Left lung (tissue), 14 donors: ENCODE data around the gene SLC6A2. TPM values are rescaled to one million over a fixed set of nuclear protein-coding genes. Genes with fewer than 3 reads are reported as not detected.
"Not testable (repeated sequence)": the region's sequence is repeated elsewhere in the genome, so short reads cannot be mapped to it uniquely, and the experiment has no call there.

ENCODE experiments used
- ATAC-seq: fragments of 200-7000 bp; cut with Tn5 transposase; one replicate; pipeline ENCODE4 v1.9.1; 2020; ENCODE audit warnings: moderate library complexity
- DNase-seq, 4 donors: peaks; one replicate each; pipeline ENCODE4 v3.0.0-alpha.2; 2013 to 2020
- H3K27ac ChIP-seq, 2 donors: fragments of 200-600 bp; sonication (generic) in 1 of 2; one replicate each; pipeline versions ENCODE4 v1.5.0 to v1.8.0; 2020 to 2021
- H3K27me3 ChIP-seq, 2 donors: fragments of 200-600 bp; sonication (generic) in 1 of 2; one replicate each; pipeline versions ENCODE4 v1.5.0 to v1.8.0; 2020 to 2021
- H3K36me3 ChIP-seq, 2 donors: fragments of 200-600 bp; sonication (generic) in 1 of 2; one replicate each; pipeline versions ENCODE4 v1.5.0 to v1.8.0; 2020 to 2021
- H3K4me1 ChIP-seq, 2 donors: fragments of 200-600 bp; one replicate each; pipeline ENCODE4 v1.8.0; 2021
- H3K4me3 ChIP-seq, 2 donors: fragments of 200-600 bp; sonication (generic) in 1 of 2; one replicate each; pipeline versions ENCODE4 v1.5.0 to v1.8.0; 2020 to 2021; ENCODE audit warnings: mild to moderate bottlenecking in 1 of 2
- H3K9me3 ChIP-seq, 2 donors: fragments of 200-600 bp; sonication (generic) in 1 of 2; one replicate each; pipeline versions ENCODE4 v1.5.0 to v1.8.0; 2020 to 2021
- intact Hi-C, 2 donors: fragments of 100-400 bp; cut with DNase I; formaldehyde crosslinking; loops; one replicate each; pipeline versions ENCODE4 v1.11.2 to v1.14.2; 2022
- long read RNA-seq, 12 donors: library from polyadenylated mRNA in 2 of 12; unstranded in 2 of 12; transcript quantifications; one replicate each; pipeline ENCODE4 v2.0.0 and lab custom pipeline, GENCODE V29; 2019 to 2026
- polyA plus RNA-seq, 6 donors: library from polyadenylated mRNA; unstranded; fragments of 120-200 nt; gene quantifications; one replicate each; pipeline ENCODE4 v1.2.1, GENCODE V29; 2013; ENCODE audit not compliant: insufficient read length in 6 of 6
- total RNA-seq, 2 donors: library from RNA; stranded (reverse); fragmentation: NEBNext Ultra II Directional; extraction: Animal tissue kit (Norgen Biotek cat#: 25700); gene quantifications; one replicate each; pipeline ENCODE4 v1.2.1, GENCODE V29; 2021
- TF ChIP-seq, protein P1 (sequence below), 2 donors: fragments of 200-600 bp; sonication (generic) in 1 of 2; IDR thresholded peaks; one replicate each; pipeline versions ENCODE4 v1.5.0 to v1.8.0; 2021; ENCODE audit warnings: antibody characterized with exemption in 2 of 2
- donor health status: DM: no; HTN: yes; CAD: no.
- donor health status: DM: no; HTN: no; CAD: no.

Gene SLC6A2
- total RNA-seq = not detected
- polyA plus RNA-seq = under 1 TPM in 3 of 6 donors, not detected in 3; 0.10 TPM
- long read RNA-seq, donor 1 = 0 reads
- long read RNA-seq, donor 2 = 0 reads
- long read RNA-seq, donor 3 = 0 reads
- long read RNA-seq, donor 4 = 0 reads
- long read RNA-seq, donor 5 = 0 reads
- long read RNA-seq, donor 6 = 0 reads
- long read RNA-seq, donor 7 = 0 reads
- long read RNA-seq, donor 8 = 0 reads
- long read RNA-seq, donor 9 = 0 reads
- long read RNA-seq, donor 10 = 0 reads
- long read RNA-seq, donor 11 = 0 reads
- long read RNA-seq, donor 12 = 0 reads

DNA sequence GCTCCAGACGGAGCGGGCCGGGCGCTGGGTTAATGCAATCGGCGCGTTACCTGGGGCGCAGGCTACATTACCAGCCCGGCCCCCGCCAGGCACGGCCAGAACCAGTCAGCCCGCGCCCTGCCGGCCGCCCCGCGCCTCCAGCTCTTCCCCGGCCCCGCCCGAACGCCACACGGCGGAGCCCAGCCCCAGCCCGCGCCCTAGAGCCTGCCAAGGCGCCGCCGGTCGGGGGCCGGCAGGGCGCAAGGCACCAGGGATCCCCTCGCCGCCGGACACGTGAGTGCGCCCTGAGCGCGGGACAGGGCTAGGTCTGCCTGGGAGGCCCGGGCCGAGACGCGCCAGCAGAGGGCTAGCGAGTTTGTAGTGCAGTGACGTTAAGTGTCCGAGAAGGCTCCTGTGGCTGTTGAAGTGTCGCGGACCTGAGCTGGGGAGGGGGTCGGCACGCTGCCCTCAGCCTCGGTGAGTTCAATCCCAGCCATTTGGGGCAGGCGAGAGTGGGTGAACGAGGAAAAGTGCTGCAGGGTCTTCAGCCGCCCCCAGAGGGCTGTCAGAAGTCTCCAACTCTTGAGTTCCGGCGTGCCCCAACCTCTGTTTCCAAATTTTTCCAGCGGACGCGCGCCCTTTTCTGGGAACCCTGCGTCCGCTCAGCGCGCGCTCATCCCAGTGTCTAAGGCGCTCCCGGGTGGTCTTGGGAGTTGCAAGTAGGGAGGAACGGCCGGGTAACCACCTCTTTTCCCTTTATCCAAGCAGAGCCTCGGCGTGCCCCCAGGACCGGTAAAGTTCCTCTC, at the start of gene SLC6A2:
SLC6A2 (plus strand) TSS at position 92 of the 785 bp plus-strand sequence. CDS start 707 bp downstream, outside the sequence.
- Histone ChIP-seq H3K4me1 (peaks cover 0 to 9% of the 10 kb centered on the region in 2 donors), H3K9me3 (no peaks in the 10 kb centered on the region), H3K27ac (no peak within 1 kb of the TSS), H3K36me3 (no peaks in the 10 kb centered on the region), H3K4me3 (no peak within 1 kb of the TSS), H3K27me3 (peaks cover 38 to 73% of the 10 kb centered on the region in 2 donors)
- TF ChIP-seq, protein P1, sequence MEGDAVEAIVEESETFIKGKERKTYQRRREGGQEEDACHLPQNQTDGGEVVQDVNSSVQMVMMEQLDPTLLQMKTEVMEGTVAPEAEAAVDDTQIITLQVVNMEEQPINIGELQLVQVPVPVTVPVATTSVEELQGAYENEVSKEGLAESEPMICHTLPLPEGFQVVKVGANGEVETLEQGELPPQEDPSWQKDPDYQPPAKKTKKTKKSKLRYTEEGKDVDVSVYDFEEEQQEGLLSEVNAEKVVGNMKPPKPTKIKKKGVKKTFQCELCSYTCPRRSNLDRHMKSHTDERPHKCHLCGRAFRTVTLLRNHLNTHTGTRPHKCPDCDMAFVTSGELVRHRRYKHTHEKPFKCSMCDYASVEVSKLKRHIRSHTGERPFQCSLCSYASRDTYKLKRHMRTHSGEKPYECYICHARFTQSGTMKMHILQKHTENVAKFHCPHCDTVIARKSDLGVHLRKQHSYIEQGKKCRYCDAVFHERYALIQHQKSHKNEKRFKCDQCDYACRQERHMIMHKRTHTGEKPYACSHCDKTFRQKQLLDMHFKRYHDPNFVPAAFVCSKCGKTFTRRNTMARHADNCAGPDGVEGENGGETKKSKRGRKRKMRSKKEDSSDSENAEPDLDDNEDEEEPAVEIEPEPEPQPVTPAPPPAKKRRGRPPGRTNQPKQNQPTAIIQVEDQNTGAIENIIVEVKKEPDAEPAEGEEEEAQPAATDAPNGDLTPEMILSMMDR (IDR thresholded peaks at IDR 0.05) = no peak
- no peak for ATAC-seq
- intact Hi-C loops = no loop called here
- DNase-seq = peak in 3 of 4 donors; percentile 11 to 76 (median 19)

DNA sequence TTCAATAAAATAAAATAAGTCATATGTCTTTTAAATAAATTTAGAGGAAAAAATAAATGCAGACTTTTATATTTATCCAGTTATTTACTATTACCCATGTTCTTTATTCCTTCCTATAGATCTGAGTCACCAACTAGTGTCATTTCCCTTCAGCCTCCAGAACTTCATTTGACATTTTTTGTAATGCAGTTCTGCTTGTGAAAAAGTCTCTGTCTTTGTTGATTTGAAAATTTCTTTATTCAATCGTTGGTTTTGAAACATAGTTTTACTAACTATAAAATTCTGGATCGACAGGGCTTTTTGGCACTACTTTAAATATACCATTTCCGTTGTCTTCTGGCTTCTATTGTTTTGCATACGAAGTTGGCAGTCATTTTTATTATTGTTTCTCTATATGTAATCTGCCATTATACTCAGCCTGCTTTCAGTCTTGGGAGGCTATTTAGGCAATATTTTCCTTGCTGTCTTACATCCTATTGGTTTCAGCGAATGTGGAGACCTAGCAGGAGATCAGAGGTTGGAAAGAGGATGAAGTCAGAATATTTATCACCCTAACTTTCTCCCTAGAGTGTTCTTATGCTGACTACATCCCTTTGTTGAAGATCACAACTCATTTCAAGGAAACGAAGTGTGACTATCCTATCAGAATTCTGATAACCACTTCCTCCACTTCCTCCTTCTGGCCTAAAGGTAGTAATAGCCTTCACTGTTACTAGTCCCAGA, 42.0 kb upstream of the SLC6A2 start:
- no peak for ATAC-seq
- H3K27me3 ChIP-seq = no peaks in the 10 kb centered on the region
- intact Hi-C loops = no loop called here

DNA sequence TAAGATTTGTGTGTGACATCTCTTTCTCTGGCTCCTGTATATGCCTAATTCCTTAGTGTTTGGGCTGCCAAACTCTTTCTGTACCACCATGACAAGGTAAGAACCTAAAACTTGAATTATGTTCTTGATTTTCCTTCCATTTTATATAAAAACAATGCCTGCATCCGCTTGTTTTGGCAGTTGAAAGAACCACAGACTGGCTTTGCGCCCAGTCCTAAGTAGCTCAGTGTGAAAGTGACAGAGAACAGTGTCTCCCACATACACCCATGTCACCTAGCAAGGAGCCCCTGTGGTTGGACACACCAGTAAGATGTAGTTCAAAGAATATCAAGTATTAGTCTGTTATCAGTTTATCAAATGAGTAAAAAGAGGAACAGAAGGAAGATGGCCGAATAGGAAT, 40.7 kb upstream of the SLC6A2 start:
- TF ChIP-seq, protein P1 (IDR thresholded peaks at IDR 0.05) = no peak
- intact Hi-C loops = no loop called here
- DNase-seq (no peak), ATAC-seq (no peak)
- no peak overlapping the region for H3K4me3 ChIP-seq
- no peaks in the 10 kb centered on the region for H3K4me1 ChIP-seq
- peaks cover 0 to 2% of the 10 kb centered on the region in 2 donors for H3K9me3 ChIP-seq
- H3K36me3 ChIP-seq = no peaks in the 10 kb centered on the region
- H3K27me3 ChIP-seq = no peaks in the 10 kb centered on the region
- H3K27ac ChIP-seq = no peak overlapping the region

More for the DNA sequence above, 42.0 kb upstream of the SLC6A2 start:
- no peaks in the 10 kb centered on the region for H3K36me3 ChIP-seq
- peaks cover 0 to 4% of the 10 kb centered on the region in 2 donors for H3K9me3 ChIP-seq
- TF ChIP-seq, protein P1 (IDR thresholded peaks at IDR 0.05) = no peak
- no peak for DNase-seq
- no peaks in the 10 kb centered on the region for H3K4me1 ChIP-seq
- no peak overlapping the region for H3K4me3 ChIP-seq
- H3K27ac ChIP-seq = no peak overlapping the region

DNA sequence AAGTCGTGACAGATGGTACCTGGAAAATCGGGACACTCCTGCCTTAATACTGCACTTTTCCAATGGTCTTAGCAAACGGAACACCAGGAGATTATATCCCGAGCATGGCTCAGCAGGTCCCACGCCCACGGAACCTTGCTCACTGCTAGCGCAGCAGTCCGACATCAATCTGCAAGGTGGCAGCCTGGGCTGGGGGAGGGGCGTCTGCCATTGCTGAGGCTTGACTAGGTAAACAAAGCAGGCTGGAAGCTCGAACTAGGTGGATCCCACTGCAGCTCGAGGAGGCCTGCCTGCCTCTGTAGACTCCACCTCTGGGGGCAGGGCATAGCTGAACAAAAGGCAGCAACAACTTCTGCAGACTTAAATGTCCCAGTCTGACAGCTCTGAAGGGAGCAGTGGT, 40.1 kb upstream of the SLC6A2 start:
- intact Hi-C loops, H3K27me3 ChIP-seq, H3K4me3 ChIP-seq, H3K4me1 ChIP-seq, ATAC-seq, H3K36me3 ChIP-seq, H3K9me3 ChIP-seq, H3K27ac ChIP-seq: not testable (repeated sequence)
- DNase-seq = peak in 1 of 4 donors; percentile 53

DNA sequence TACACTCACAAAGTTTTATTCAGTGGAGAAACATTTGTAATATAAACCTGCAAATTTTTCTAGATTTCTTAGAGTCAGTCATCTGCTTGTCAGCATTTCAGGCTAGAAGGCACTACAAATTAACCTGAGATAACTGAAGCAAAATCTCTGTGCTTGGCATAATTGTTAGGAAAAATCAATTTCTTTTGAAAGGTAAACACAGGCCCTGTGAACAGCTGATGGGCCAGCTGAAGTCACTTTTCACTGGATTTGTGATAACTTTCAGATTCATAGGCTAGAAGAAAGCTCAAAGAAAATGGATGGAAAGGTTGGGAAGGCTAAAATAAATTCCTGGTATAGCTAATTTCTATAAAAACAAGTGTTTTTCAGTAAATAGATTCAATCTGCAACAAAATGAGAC, 34.0 kb upstream of the SLC6A2 start:
- peaks cover 0 to 4% of the 10 kb centered on the region in 2 donors for H3K9me3 ChIP-seq
- no peaks in the 10 kb centered on the region for H3K4me1 ChIP-seq
- H3K4me3 ChIP-seq = no peak overlapping the region
- H3K27ac ChIP-seq = no peak overlapping the region
- no peaks in the 10 kb centered on the region for H3K27me3 ChIP-seq
- ATAC-seq (no peak), DNase-seq (no peak)
- intact Hi-C loops = no loop called here
- no peaks in the 10 kb centered on the region for H3K36me3 ChIP-seq
- TF ChIP-seq, protein P1 (IDR thresholded peaks at IDR 0.05) = no peak
